Panc1 (cell line): Measurements from ENCODE around the gene DHRSX. TPM values are rescaled to one million over a fixed set of nuclear protein-coding genes. Genes with fewer than 3 reads are reported as not detected.

Experiments
- ATAC-seq: fragments of 200-7000 bp; cut with Tn5 transposase; 2 replicates; pipeline ENCODE4 v1.9.1; 2020; ENCODE audit warnings: mild to moderate bottlenecking, moderate library complexity
- BruUV-seq: library from RNA; stranded (reverse); fragments of 400-500 nt; replicated peaks from 2 replicates; lab custom pipeline; 2021; lab: Mats Ljungman, UMichigan
- CTCF ChIA-PET: fragments of 300-600 bp; sonication (Branson Sonifier 250); formaldehyde crosslinking; loops from one replicate; lab custom pipeline; 2022; ENCODE audit warnings: antibody characterized with exemption; lab: Charles Lee
- POLR2A ChIA-PET: fragments of 300-600 bp; sonication (Branson Sonifier 250); formaldehyde crosslinking; loops from one replicate; lab custom pipeline; 2022; ENCODE audit warnings: antibody characterized with exemption; lab: Charles Lee
- DNase-seq: peaks from one replicate; pipeline ENCODE4 v3.0.0-alpha.2; 2010; ENCODE audit warnings: low read depth, low spot score
- H3K27ac ChIP-seq: 2 replicates; pipeline ENCODE4 v1.5.1; 2011; ENCODE audit warnings: mild to moderate bottlenecking, low read length, inconsistent platforms
- H3K27me3 ChIP-seq: fragments of 200-500 bp; sonication (Bioruptor generic); 2 replicates; pipeline ENCODE4 v1.6.0; 2014; ENCODE audit warnings: low read length, inconsistent platforms; ENCODE audit not compliant: control insufficient read depth, insufficient read depth
- H3K36me3 ChIP-seq: fragments of 200-500 bp; sonication (Bioruptor generic); 2 replicates; pipeline ENCODE4 v1.5.1; 2014; ENCODE audit warnings: inconsistent platforms, mild to moderate bottlenecking, low read length, moderate library complexity; ENCODE audit not compliant: control insufficient read depth, insufficient read depth
- H3K4me1 ChIP-seq: 2 replicates; pipeline ENCODE4 v1.5.1; 2011; ENCODE audit warnings: inconsistent platforms, mild to moderate bottlenecking, low read length, moderate library complexity; ENCODE audit not compliant: control insufficient read depth, insufficient read depth
- H3K4me3 ChIP-seq, 2 experiments: 2 replicates each; pipeline ENCODE4 v1.5.1; 2011 to 2012; ENCODE audit warnings: low read depth in 2 of 2, low read length in 2 of 2, mild to moderate bottlenecking in 2 of 2, inconsistent platforms in 1 of 2, moderate library complexity in 1 of 2
- H3K9me3 ChIP-seq: fragments of 200-500 bp; sonication (Bioruptor generic); 2 replicates; pipeline ENCODE4 v1.5.1; 2014; ENCODE audit warnings: low read depth, mild to moderate bottlenecking, inconsistent platforms, low read length, moderate library complexity; ENCODE audit not compliant: control insufficient read depth, insufficient read depth
- POLR2AphosphoS5 ChIP-seq: IDR thresholded peaks from 2 replicates; pipeline ENCODE4 v1.6.1; 2012; ENCODE audit warnings: mild to moderate bottlenecking, low read depth, low read length, moderate library complexity
- SIN3A ChIP-seq: IDR thresholded peaks from 2 replicates; pipeline ENCODE4 v1.6.1; 2012; ENCODE audit warnings: low read depth, mild to moderate bottlenecking, low read length, moderate library complexity, borderline replicate concordance; ENCODE audit not compliant: insufficient read depth
- TCF7L2 ChIP-seq: IDR thresholded peaks from 2 replicates; pipeline ENCODE4 v1.6.1; 2011; ENCODE audit warnings: mild to moderate bottlenecking, low read depth, low read length, inconsistent platforms
- in situ Hi-C: cut with HindIII; loops from 2 replicates; pipeline ENCODE4 v1.10.0; 2016; ENCODE audit warnings: low sequenced_read_pairs, low pct_unique_long_range_greater_than_20kb
- intact Hi-C: fragments of 100-400 bp; cut with micrococcal nuclease; formaldehyde crosslinking; loops from one replicate; pipeline ENCODE4 v1.10.0; 2022; ENCODE audit not compliant: unreplicated experiment
- total RNA-seq: library from RNA; stranded (reverse); gene quantifications from one replicate; pipeline ENCODE4 v1.2.1, GENCODE V29; 2021; ENCODE audit not compliant: unreplicated experiment
- TF ChIP-seq, protein P1 (sequence below), 2 experiments: IDR thresholded peaks; 2 replicates each; pipeline ENCODE4 v1.6.1; 2011 to 2012; ENCODE audit warnings: low read depth in 2 of 2, control low read depth in 1 of 2, low read length in 1 of 2, mild to moderate bottlenecking in 1 of 2, moderate library complexity in 1 of 2; ENCODE audit not compliant: insufficient read depth in 1 of 2
- TF ChIP-seq, protein P2 (sequence below): fragments of 450-650 bp; IDR thresholded peaks from 2 replicates; pipeline ENCODE4 v1.5.1; 2017; ENCODE audit warnings: mild to moderate bottlenecking

Gene DHRSX
- total RNA-seq, 1 experiment from 2014 or later, result 20.1 TPM

DNA sequence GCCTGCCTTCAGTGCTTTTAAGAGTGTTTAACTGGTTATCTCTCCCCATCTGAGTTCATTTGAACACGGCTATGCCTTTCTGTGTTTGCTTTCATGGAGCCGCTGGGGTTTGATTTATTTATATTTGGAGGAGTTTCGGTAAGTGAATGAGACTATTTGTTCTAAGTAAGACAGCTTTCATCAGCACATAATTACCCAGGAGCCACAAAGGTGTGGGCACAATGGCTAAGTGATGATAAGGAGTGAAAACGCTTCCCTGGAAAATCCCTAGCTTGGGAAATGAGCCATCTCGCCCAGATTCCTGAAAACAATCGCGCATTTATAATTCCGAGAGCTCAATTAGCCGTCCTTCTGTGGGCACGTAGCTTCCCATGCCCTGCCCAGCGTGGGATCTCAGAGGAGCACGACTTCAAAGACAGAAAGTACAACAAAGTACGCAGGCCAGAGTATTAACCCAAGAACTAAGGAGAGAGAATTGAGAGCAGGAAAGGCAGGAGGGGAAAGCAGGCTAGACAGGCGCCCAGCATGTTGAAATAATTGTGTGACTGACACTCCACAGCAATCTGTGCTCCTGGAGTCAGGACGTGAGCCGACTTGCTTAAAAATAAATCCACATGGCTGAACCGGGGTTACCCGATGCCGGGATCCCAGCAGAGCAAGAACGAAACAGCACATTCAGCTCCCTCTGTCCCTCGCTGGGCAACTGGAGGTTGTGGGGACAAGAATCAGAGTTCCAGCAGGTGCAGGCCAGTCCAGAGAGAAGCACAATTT is 99.0 kb downstream of the DHRSX start:
- Histone ChIP-seq H3K27ac (no peak overlapping the region), H3K4me1 (no peaks in the 10 kb centered on the region), H3K36me3 (no peaks in the 10 kb centered on the region), H3K27me3 (no peaks in the 10 kb centered on the region), H3K4me3 (no peak overlapping the region), H3K9me3 (no peaks in the 10 kb centered on the region)
- BruUV-seq, result no TSS peak
- POLR2A ChIA-PET, result no interaction called here
- intact Hi-C loops (no loop called here), in situ Hi-C loops (no loop called here)
- CTCF ChIA-PET, result no interaction called here
- TF ChIP-seq POLR2AphosphoS5 (no peak), SIN3A (no peak)
- TF ChIP-seq, protein P1, sequence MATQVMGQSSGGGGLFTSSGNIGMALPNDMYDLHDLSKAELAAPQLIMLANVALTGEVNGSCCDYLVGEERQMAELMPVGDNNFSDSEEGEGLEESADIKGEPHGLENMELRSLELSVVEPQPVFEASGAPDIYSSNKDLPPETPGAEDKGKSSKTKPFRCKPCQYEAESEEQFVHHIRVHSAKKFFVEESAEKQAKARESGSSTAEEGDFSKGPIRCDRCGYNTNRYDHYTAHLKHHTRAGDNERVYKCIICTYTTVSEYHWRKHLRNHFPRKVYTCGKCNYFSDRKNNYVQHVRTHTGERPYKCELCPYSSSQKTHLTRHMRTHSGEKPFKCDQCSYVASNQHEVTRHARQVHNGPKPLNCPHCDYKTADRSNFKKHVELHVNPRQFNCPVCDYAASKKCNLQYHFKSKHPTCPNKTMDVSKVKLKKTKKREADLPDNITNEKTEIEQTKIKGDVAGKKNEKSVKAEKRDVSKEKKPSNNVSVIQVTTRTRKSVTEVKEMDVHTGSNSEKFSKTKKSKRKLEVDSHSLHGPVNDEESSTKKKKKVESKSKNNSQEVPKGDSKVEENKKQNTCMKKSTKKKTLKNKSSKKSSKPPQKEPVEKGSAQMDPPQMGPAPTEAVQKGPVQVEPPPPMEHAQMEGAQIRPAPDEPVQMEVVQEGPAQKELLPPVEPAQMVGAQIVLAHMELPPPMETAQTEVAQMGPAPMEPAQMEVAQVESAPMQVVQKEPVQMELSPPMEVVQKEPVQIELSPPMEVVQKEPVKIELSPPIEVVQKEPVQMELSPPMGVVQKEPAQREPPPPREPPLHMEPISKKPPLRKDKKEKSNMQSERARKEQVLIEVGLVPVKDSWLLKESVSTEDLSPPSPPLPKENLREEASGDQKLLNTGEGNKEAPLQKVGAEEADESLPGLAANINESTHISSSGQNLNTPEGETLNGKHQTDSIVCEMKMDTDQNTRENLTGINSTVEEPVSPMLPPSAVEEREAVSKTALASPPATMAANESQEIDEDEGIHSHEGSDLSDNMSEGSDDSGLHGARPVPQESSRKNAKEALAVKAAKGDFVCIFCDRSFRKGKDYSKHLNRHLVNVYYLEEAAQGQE (IDR thresholded peaks at IDR 0.05; ENCODE audit: insufficient read depth in 1 of 2, low read depth in 2 of 2, low read length in 1 of 2), result no peak
- ATAC-seq (no peak), DNase-seq (no peak)

DNA sequence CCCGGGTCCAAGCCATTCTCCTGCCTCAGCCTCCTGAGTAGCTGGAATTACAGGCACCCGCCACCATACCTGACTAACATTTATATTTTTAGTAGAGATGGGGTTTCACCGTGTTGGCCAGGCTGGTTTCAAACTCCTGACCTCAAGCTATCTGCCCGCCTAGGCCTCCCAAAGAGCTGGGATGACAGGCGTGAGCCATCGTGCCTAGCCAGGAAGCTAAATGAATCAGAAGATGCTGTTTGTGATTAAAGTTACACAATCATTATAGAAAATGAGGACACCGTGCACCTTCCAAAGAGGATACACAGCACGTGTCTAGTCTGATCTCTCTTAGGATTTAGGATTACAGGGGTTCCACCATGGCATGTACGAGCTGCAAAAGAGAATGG is 99.6 kb downstream of the DHRSX start:
- intact Hi-C loops, result no loop called here
- H3K36me3 ChIP-seq, result no peaks in the 10 kb centered on the region
- H3K27me3 ChIP-seq, result no peaks in the 10 kb centered on the region
- ChIA-PET POLR2A (no interaction called here), CTCF (no interaction called here)
- BruUV-seq, result no TSS peak
- H3K27ac ChIP-seq, result no peak overlapping the region
- no peaks in the 10 kb centered on the region for H3K4me1 ChIP-seq
- H3K4me3 ChIP-seq, result no peak overlapping the region
- TF ChIP-seq, protein P2, sequence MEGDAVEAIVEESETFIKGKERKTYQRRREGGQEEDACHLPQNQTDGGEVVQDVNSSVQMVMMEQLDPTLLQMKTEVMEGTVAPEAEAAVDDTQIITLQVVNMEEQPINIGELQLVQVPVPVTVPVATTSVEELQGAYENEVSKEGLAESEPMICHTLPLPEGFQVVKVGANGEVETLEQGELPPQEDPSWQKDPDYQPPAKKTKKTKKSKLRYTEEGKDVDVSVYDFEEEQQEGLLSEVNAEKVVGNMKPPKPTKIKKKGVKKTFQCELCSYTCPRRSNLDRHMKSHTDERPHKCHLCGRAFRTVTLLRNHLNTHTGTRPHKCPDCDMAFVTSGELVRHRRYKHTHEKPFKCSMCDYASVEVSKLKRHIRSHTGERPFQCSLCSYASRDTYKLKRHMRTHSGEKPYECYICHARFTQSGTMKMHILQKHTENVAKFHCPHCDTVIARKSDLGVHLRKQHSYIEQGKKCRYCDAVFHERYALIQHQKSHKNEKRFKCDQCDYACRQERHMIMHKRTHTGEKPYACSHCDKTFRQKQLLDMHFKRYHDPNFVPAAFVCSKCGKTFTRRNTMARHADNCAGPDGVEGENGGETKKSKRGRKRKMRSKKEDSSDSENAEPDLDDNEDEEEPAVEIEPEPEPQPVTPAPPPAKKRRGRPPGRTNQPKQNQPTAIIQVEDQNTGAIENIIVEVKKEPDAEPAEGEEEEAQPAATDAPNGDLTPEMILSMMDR, result no peak
- TF ChIP-seq SIN3A (no peak), TCF7L2 (no peak), POLR2AphosphoS5 (no peak)
- TF ChIP-seq, protein P1 (IDR thresholded peaks at IDR 0.05; ENCODE audit: insufficient read depth in 1 of 2, low read depth in 2 of 2, low read length in 1 of 2), result no peak
- no peak for ATAC-seq
- DNase-seq, result no peak
- H3K9me3 ChIP-seq, result no peaks in the 10 kb centered on the region
- in situ Hi-C loops, result no loop called here
